ENCODE measurements around the gene CATSPERZ. TPM values are rescaled to one million over a fixed set of nuclear protein-coding genes. Genes with fewer than 3 reads are reported as not detected.

The CATSPERZ gene
- total RNA-seq, 1 experiment from 2014 or later = not detected

GRCh38 chr11:64259533-64260067, 40.6 kb upstream of the CATSPERZ start:
- Histone ChIP-seq H3K36me3 (peaks cover 35% of the 10 kb centered on the region), H3K4me1 (no peaks in the 10 kb centered on the region)
- no peak for DNase-seq

GRCh38 chr11:64260147-64260708, 39.9 kb upstream of the CATSPERZ start:
- DNase-seq = no peak
- H3K36me3 ChIP-seq = peaks cover 32% of the 10 kb centered on the region
- H3K27ac ChIP-seq = no peak overlapping the region
- H3K9me3 ChIP-seq (replicated peaks) = no peaks in the 10 kb centered on the region
- H3K27me3 ChIP-seq = no peaks in the 10 kb centered on the region
- no peak overlapping the region for H3K4me3 ChIP-seq
- no peaks in the 10 kb centered on the region for H3K4me1 ChIP-seq

More at GRCh38 chr11:64259533-64260067, 40.6 kb upstream of the CATSPERZ start:
- Histone ChIP-seq H3K27me3 (no peaks in the 10 kb centered on the region), H3K9me3 (replicated peaks) (no peaks in the 10 kb centered on the region), H3K4me3 (no peak overlapping the region), H3K27ac (no peak overlapping the region)

GRCh38 chr11:64261556-64262080, 38.5 kb upstream of the CATSPERZ start:
- H3K36me3 ChIP-seq = peaks cover 38% of the 10 kb centered on the region
- no peaks in the 10 kb centered on the region for H3K27me3 ChIP-seq
- H3K4me1 ChIP-seq = no peaks in the 10 kb centered on the region
- DNase-seq = no peak
- H3K27ac ChIP-seq = no peak overlapping the region
- H3K9me3 ChIP-seq (replicated peaks) = no peaks in the 10 kb centered on the region
- no peak overlapping the region for H3K4me3 ChIP-seq

GRCh38 chr11:64262271-64263002, 37.7 kb upstream of the CATSPERZ start:
- H3K27ac ChIP-seq = no peak overlapping the region
- no peaks in the 10 kb centered on the region for H3K27me3 ChIP-seq
- no peak overlapping the region for H3K4me3 ChIP-seq
- no peak for DNase-seq
- H3K36me3 ChIP-seq = peaks cover 36% of the 10 kb centered on the region
- no peaks in the 10 kb centered on the region for H3K4me1 ChIP-seq
- no peaks in the 10 kb centered on the region for H3K9me3 ChIP-seq (replicated peaks)

GRCh38 chr11:64263021-64263946, 36.9 kb upstream of the CATSPERZ start:
- Histone ChIP-seq H3K4me1 (no peaks in the 10 kb centered on the region), H3K9me3 (replicated peaks) (no peaks in the 10 kb centered on the region), H3K4me3 (no peak overlapping the region), H3K27me3 (no peaks in the 10 kb centered on the region), H3K36me3 (peaks cover 30% of the 10 kb centered on the region), H3K27ac (no peak overlapping the region)
- DNase-seq = peak in 1 of 2 experiments; percentile 31

DNA sequence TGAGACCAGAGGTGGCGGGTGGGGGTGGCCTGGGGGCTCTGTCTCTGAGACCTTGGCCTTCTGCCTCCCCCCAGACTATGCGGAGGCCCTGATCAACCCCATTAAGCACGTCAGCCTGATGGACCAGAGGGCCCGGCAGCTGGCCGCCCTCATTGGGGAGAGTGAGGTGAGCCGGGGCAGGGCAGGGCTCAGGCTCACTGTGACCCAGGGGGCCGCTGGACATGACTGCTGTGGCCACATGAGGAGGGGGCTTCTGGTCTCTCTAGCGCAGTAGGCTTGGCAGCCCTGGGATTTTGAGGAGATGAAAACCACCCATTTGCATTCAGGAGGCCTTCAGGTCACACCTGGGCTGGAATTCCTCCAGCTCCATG, 36.2 kb upstream of the CATSPERZ start:
- Histone ChIP-seq H3K27ac (no peak overlapping the region), H3K27me3 (no peaks in the 10 kb centered on the region), H3K4me1 (no peaks in the 10 kb centered on the region; the same call in 1 of the 2 replicates), H3K9me3 (replicated peaks) (no peaks in the 10 kb centered on the region), H3K4me3 (no peak overlapping the region), H3K36me3 (peaks cover 27% of the 10 kb centered on the region)
- no peak for DNase-seq

GRCh38 chr11:64264371-64264852, 35.7 kb upstream of the CATSPERZ start:
- no peaks in the 10 kb centered on the region; the same call in 1 of the 2 replicates for H3K4me1 ChIP-seq
- H3K9me3 ChIP-seq (replicated peaks) = no peaks in the 10 kb centered on the region
- no peaks in the 10 kb centered on the region for H3K27me3 ChIP-seq
- no peak overlapping the region for H3K4me3 ChIP-seq
- H3K27ac ChIP-seq = no peak overlapping the region
- DNase-seq = no peak
- peaks cover 24% of the 10 kb centered on the region for H3K36me3 ChIP-seq

- H3K27me3 ChIP-seq = no peaks in the 10 kb centered on the region
- peaks cover 16% of the 10 kb centered on the region for H3K36me3 ChIP-seq
- no peak overlapping the region for H3K27ac ChIP-seq
- H3K4me1 ChIP-seq = no peaks in the 10 kb centered on the region; the same call in 1 of the 2 replicates
- no peak for DNase-seq
- no peak overlapping the region for H3K4me3 ChIP-seq
- no peaks in the 10 kb centered on the region for H3K9me3 ChIP-seq (replicated peaks)
Observed at GRCh38 chr11:64265176-64266160, 34.7 kb upstream of the CATSPERZ start.

DNA sequence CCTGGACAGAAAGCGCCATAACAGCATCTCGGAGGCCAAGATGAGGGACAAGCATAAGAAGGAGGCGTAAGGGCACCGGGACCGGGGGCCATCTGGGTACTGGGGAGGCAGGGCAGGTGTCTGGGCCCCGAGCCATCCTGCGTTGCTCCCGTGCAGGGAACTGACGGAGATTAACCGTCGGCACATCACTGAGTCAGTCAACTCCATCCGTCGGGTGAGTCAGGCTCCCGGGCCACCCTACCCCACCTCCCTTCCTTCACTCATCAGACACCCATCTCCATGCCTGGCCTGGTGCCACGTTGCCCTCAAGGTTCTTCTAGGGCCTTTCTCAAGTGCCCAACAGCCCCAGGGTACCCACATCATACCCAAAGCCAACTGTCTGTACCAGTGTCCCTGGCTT, 33.8 kb upstream of the CATSPERZ start:
- no peaks in the 10 kb centered on the region for H3K27me3 ChIP-seq
- H3K27ac ChIP-seq = no peak overlapping the region
- no peak overlapping the region for H3K4me3 ChIP-seq
- no peak for DNase-seq
- no peaks in the 10 kb centered on the region; the same call in 1 of the 2 replicates for H3K4me1 ChIP-seq
- H3K36me3 ChIP-seq = peaks cover 14% of the 10 kb centered on the region
- H3K9me3 ChIP-seq (replicated peaks) = no peaks in the 10 kb centered on the region

DNA sequence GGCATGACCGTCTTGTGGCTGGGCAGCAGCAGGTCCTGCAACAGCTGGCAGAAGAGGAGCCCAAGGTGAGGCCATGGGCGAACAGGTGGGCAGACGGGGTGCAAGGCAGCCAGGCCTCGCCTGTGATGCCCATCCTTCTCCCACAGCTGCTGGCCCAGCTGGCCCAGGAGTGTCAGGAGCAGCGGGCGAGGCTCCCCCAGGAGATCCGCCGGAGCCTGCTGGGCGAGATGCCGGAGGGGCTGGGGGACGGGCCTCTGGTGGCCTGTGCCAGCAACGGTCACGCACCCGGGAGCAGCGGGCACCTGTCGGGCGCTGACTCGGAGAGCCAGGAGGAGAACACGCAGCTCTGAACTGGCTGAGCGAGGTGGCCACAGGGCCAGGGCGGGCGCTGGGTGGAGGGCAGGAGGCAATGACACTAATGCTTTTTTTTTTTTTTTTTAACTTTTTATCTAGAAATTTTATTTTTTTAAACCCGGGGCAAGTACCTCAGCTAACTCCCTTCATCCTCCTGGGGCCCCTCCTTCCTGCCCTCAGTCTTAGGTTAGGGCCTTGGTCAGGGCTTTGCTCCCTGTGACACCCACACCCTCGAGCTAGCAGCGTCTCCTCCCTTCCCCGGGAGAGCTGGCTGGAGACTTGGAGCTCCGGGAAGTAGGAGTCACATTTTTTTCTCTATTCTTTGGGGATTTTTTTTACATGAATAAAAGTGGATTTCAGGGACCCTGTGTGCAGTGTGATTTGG, 32.8 kb upstream of the CATSPERZ start:
- H3K27ac ChIP-seq = no peak overlapping the region
- no peaks in the 10 kb centered on the region for H3K27me3 ChIP-seq
- H3K4me3 ChIP-seq = no peak overlapping the region
- peaks cover 13% of the 10 kb centered on the region; the same call in 1 of the 2 replicates for H3K36me3 ChIP-seq
- no peaks in the 10 kb centered on the region; the same call in 1 of the 2 replicates for H3K4me1 ChIP-seq
- no peaks in the 10 kb centered on the region for H3K9me3 ChIP-seq (replicated peaks)
- DNase-seq = no peak

- Histone ChIP-seq H3K9me3 (replicated peaks) (no peaks in the 10 kb centered on the region), H3K27me3 (no peaks in the 10 kb centered on the region), H3K27ac (no peak overlapping the region), H3K4me3 (peak overlapping the region; percentile 70), H3K4me1 (no peaks in the 10 kb centered on the region; the same call in 1 of the 2 replicates), H3K36me3 (peaks cover 13% of the 10 kb centered on the region; the same call in 1 of the 2 replicates)
- DNase-seq = peak in 1 of 2 experiments; percentile 42
Observed at GRCh38 chr11:64268025-64268892, 31.9 kb upstream of the CATSPERZ start.

DNA sequence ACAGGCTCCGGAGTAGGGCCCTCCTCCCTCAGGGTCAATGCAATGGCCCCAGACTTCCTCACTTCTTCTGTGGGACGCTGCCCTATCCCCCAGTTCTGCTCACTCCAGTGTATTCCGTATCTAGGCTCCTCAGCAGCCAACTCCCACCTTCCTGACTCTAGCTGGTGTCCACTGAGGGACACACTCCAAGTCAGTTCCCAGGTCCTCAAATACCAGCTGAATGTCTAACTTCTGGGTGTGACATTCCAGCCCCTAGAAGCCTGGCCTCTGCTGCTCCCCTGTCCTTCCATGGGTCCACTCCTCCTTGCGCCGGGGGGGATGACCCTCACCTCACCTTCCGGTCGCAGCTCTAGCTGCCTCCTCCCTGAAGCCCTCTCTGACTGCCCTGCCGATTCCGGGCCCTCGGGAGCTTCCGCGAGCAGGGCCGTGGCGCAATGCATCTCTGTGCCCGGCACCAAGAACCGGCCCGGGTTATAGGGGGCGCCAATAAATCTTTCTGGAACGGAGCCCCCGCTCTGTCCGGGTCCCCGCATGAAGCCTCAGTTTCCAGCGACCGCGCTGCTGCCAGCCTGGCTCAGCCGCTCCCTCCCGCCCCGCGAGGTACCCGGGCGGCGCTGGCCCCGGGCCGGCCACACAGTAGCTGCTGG, 31.1 kb upstream of the CATSPERZ start:
- peak; percentile 38 to 46 for DNase-seq
- H3K4me3 ChIP-seq = peak overlapping the region; percentile 70
- H3K27me3 ChIP-seq = no peaks in the 10 kb centered on the region
- no peaks in the 10 kb centered on the region; the same call in 1 of the 2 replicates for H3K4me1 ChIP-seq
- no peaks in the 10 kb centered on the region for H3K9me3 ChIP-seq (replicated peaks)
- peak overlapping the region; percentile 84 for H3K27ac ChIP-seq
- peaks cover 13% of the 10 kb centered on the region; the same call in 1 of the 2 replicates for H3K36me3 ChIP-seq
